Natural killer cell treated with Interleukin-12 subunit alpha and Interleukin-12 subunit beta and Interleukin-15 and Interleukin-18, amount 100 ng/mL, for 72 hours (primary cell): ENCODE measurements around the gene REV1. TPM values are rescaled to one million over a fixed set of nuclear protein-coding genes. Genes with fewer than 3 reads are reported as not detected.
A peak's percentile ranks its signal among the peaks of the same experiment; 100 is the strongest.
"Not testable (repeated sequence)": the region's sequence is repeated elsewhere in the genome, so short reads cannot be mapped to it uniquely, and the experiment has no call there.

Source experiments
- ATAC-seq, 2 donors: fragments of 150-1000 bp; cut with Tn5 transposase in 1 of 2; sonication (Bioruptor Pico), chemical (Tn5 transposase) in 1 of 2; 2 replicates each; pipeline ENCODE4 v1.10.0; 2021
- DNase-seq: peaks from one replicate; pipeline ENCODE4 v3.0.0; 2022; ENCODE audit warnings: low spot score
- H3K27ac Mint-ChIP-seq, 2 donors: 1 replicate in 1 of 2; 2 replicates in 1 of 2; pipeline ENCODE4 v1.8.0; 2022; ENCODE audit warnings: mixed read lengths in 2 of 2, mild to moderate bottlenecking in 1 of 2, moderate library complexity in 1 of 2
- H3K27me3 Mint-ChIP-seq, 2 donors: 1 replicate in 1 of 2; 2 replicates in 1 of 2; pipeline ENCODE4 v1.8.0; 2022; ENCODE audit warnings: mixed read lengths in 2 of 2
- H3K36me3 Mint-ChIP-seq: one replicate; pipeline ENCODE4 v1.8.0; 2022; ENCODE audit warnings: mixed read lengths
- H3K4me1 Mint-ChIP-seq, 2 donors: 1 replicate in 1 of 2; 2 replicates in 1 of 2; pipeline ENCODE4 v1.8.0; 2022; ENCODE audit warnings: low read depth in 2 of 2, mixed read lengths in 2 of 2, mild to moderate bottlenecking in 1 of 2
- H3K4me3 Mint-ChIP-seq: one replicate; pipeline ENCODE4 v1.8.0; 2022; ENCODE audit warnings: mixed read lengths
- H3K9me3 Mint-ChIP-seq: 2 replicates; pipeline ENCODE4 v1.8.0; 2022; ENCODE audit warnings: mixed read lengths
- total RNA-seq, 2 donors: library from RNA; stranded (reverse); gene quantifications; one replicate each; pipeline ENCODE4 v1.2.3, GENCODE V29; 2022

Gene REV1
- total RNA-seq, 2 donors from 2014 or later, result 26.7 to 59.5 TPM

- peaks cover 25 to 32% of the 10 kb centered on the region in 2 donors for H3K4me1 Mint-ChIP-seq
- H3K27ac Mint-ChIP-seq, result no peak overlapping the region
- no peaks in the 10 kb centered on the region for H3K36me3 Mint-ChIP-seq
- no peaks in the 10 kb centered on the region for H3K27me3 Mint-ChIP-seq
- no peaks in the 10 kb centered on the region for H3K9me3 Mint-ChIP-seq
- H3K4me3 Mint-ChIP-seq, result no peak overlapping the region
- no peak for ATAC-seq
- no peak for DNase-seq
These were observed 11.2 kb downstream of the REV1 start for GRCh38 chr2:99478632-99479031.

GRCh38 chr2:99477054-99477453 lies 12.8 kb downstream of the REV1 start:
- H3K27ac Mint-ChIP-seq, result no peak overlapping the region
- H3K36me3 Mint-ChIP-seq, result no peaks in the 10 kb centered on the region
- H3K4me1 Mint-ChIP-seq, result peaks cover 24 to 36% of the 10 kb centered on the region in 2 donors
- ATAC-seq, result no peak
- no peak for DNase-seq
- no peaks in the 10 kb centered on the region for H3K9me3 Mint-ChIP-seq
- no peaks in the 10 kb centered on the region for H3K27me3 Mint-ChIP-seq
- H3K4me3 Mint-ChIP-seq, result no peak overlapping the region

GRCh38 chr2:99476629-99477028 lies 13.2 kb downstream of the REV1 start:
- ATAC-seq (no peak), DNase-seq (no peak)
- no peaks in the 10 kb centered on the region for H3K27me3 Mint-ChIP-seq
- no peak overlapping the region for H3K4me3 Mint-ChIP-seq
- H3K9me3 Mint-ChIP-seq, result no peaks in the 10 kb centered on the region
- H3K4me1 Mint-ChIP-seq, result peaks cover 26 to 40% of the 10 kb centered on the region in 2 donors
- no peak overlapping the region for H3K27ac Mint-ChIP-seq
- H3K36me3 Mint-ChIP-seq, result no peaks in the 10 kb centered on the region

GRCh38 chr2:99475095-99475494 lies 14.7 kb downstream of the REV1 start:
- not testable (repeated sequence) for H3K36me3 Mint-ChIP-seq, DNase-seq, H3K27me3 Mint-ChIP-seq, ATAC-seq, H3K4me3 Mint-ChIP-seq, H3K27ac Mint-ChIP-seq, H3K9me3 Mint-ChIP-seq
- peaks cover 29 to 43% of the 10 kb centered on the region in 2 donors for H3K4me1 Mint-ChIP-seq

- no peaks in the 10 kb centered on the region for H3K9me3 Mint-ChIP-seq
- H3K4me1 Mint-ChIP-seq, result peaks cover 22 to 38% of the 10 kb centered on the region in 2 donors
- DNase-seq (no peak), ATAC-seq (no peak)
- H3K27me3 Mint-ChIP-seq, result no peaks in the 10 kb centered on the region
- H3K36me3 Mint-ChIP-seq, result no peaks in the 10 kb centered on the region
- H3K27ac Mint-ChIP-seq, result peak overlapping the region in 1 of 2 donors; percentile 20
- no peak overlapping the region for H3K4me3 Mint-ChIP-seq
These were observed 16.2 kb downstream of the REV1 start for GRCh38 chr2:99473518-99474083.

GRCh38 chr2:99472600-99472960 lies 17.2 kb downstream of the REV1 start:
- Mint-ChIP-seq H3K27me3 (no peaks in the 10 kb centered on the region), H3K9me3 (no peaks in the 10 kb centered on the region), H3K4me3 (no peak overlapping the region), H3K27ac (no peak overlapping the region), H3K36me3 (no peaks in the 10 kb centered on the region), H3K4me1 (peaks cover 21 to 35% of the 10 kb centered on the region in 2 donors)
- DNase-seq (no peak), ATAC-seq (no peak)

- Mint-ChIP-seq H3K9me3 (no peaks in the 10 kb centered on the region), H3K4me1 (peaks cover 19 to 32% of the 10 kb centered on the region in 2 donors), H3K27me3 (no peaks in the 10 kb centered on the region), H3K4me3 (no peak overlapping the region), H3K36me3 (no peaks in the 10 kb centered on the region), H3K27ac (no peak overlapping the region)
- ATAC-seq (no peak), DNase-seq (no peak)
These were observed 17.9 kb downstream of the REV1 start for GRCh38 chr2:99471654-99472599.

- Mint-ChIP-seq H3K27ac (no peak overlapping the region), H3K4me1 (peaks cover 21 to 31% of the 10 kb centered on the region in 2 donors), H3K36me3 (no peaks in the 10 kb centered on the region), H3K4me3 (no peak overlapping the region), H3K9me3 (no peaks in the 10 kb centered on the region), H3K27me3 (no peaks in the 10 kb centered on the region)
- no peak for DNase-seq
- no peak for ATAC-seq
These were observed 18.9 kb downstream of the REV1 start for GRCh38 chr2:99470957-99471356.

GRCh38 chr2:99470459-99470858 lies 19.4 kb downstream of the REV1 start:
- DNase-seq, H3K36me3 Mint-ChIP-seq, H3K4me3 Mint-ChIP-seq, H3K9me3 Mint-ChIP-seq, ATAC-seq, H3K27me3 Mint-ChIP-seq, H3K27ac Mint-ChIP-seq: not testable (repeated sequence)
- peaks cover 24 to 31% of the 10 kb centered on the region in 2 donors for H3K4me1 Mint-ChIP-seq

- Mint-ChIP-seq H3K36me3 (no peaks in the 10 kb centered on the region), H3K27ac (no peak overlapping the region), H3K9me3 (no peaks in the 10 kb centered on the region), H3K27me3 (no peaks in the 10 kb centered on the region), H3K4me3 (no peak overlapping the region), H3K4me1 (peaks cover 23 to 29% of the 10 kb centered on the region in 2 donors)
- DNase-seq, result no peak
- no peak for ATAC-seq
These were observed 20.4 kb downstream of the REV1 start for GRCh38 chr2:99469394-99469793.

- H3K27ac Mint-ChIP-seq, result no peak overlapping the region
- DNase-seq (no peak), ATAC-seq (no peak)
- no peak overlapping the region for H3K4me3 Mint-ChIP-seq
- H3K9me3 Mint-ChIP-seq, result no peaks in the 10 kb centered on the region
- H3K4me1 Mint-ChIP-seq, result peaks cover 21 to 25% of the 10 kb centered on the region in 2 donors
- no peaks in the 10 kb centered on the region for H3K27me3 Mint-ChIP-seq
- H3K36me3 Mint-ChIP-seq, result no peaks in the 10 kb centered on the region
These were observed 21.7 kb downstream of the REV1 start for GRCh38 chr2:99468155-99468554.

GRCh38 chr2:99467390-99467789 lies 22.4 kb downstream of the REV1 start:
- no peak for ATAC-seq
- Mint-ChIP-seq H3K4me3 (no peak overlapping the region), H3K27ac (no peak overlapping the region), H3K36me3 (no peaks in the 10 kb centered on the region), H3K9me3 (no peaks in the 10 kb centered on the region), H3K27me3 (no peaks in the 10 kb centered on the region), H3K4me1 (peaks cover 21 to 25% of the 10 kb centered on the region in 2 donors)
- no peak for DNase-seq

GRCh38 chr2:99461828-99462483 lies 27.9 kb downstream of the REV1 start:
- Mint-ChIP-seq H3K27me3 (no peaks in the 10 kb centered on the region), H3K4me1 (peaks cover 0 to 6% of the 10 kb centered on the region in 2 donors), H3K36me3 (peaks cover 23% of the 10 kb centered on the region), H3K4me3 (no peak overlapping the region), H3K9me3 (no peaks in the 10 kb centered on the region), H3K27ac (no peak overlapping the region)
- ATAC-seq, result no peak
- DNase-seq, result no peak

GRCh38 chr2:99458529-99458928 lies 31.3 kb downstream of the REV1 start:
- Mint-ChIP-seq H3K9me3 (no peaks in the 10 kb centered on the region), H3K27me3 (no peaks in the 10 kb centered on the region), H3K27ac (no peak overlapping the region), H3K4me3 (no peak overlapping the region), H3K36me3 (peaks cover 30% of the 10 kb centered on the region), H3K4me1 (no peaks in the 10 kb centered on the region)
- ATAC-seq, result no peak
- no peak for DNase-seq
